Natural killer cell treated with Interleukin-12 subunit alpha and Interleukin-12 subunit beta and Interleukin-15 and Interleukin-18, amount 100 ng/mL, for 72 hours (primary cell): ENCODE data around the gene OTOP1. TPM values are rescaled to one million over a fixed set of nuclear protein-coding genes. Genes with fewer than 3 reads are reported as not detected.
"Not testable (repeated sequence)": the region's sequence is repeated elsewhere in the genome, so short reads cannot be mapped to it uniquely, and the experiment has no call there.

Experiments
- ATAC-seq, 2 donors: fragments of 150-1000 bp; cut with Tn5 transposase in 1 of 2; sonication (Bioruptor Pico), chemical (Tn5 transposase) in 1 of 2; 2 replicates each; pipeline ENCODE4 v1.10.0; 2021
- DNase-seq: peaks from one replicate; pipeline ENCODE4 v3.0.0; 2022; ENCODE audit warnings: low spot score
- H3K27ac Mint-ChIP-seq, 2 donors: 1 replicate in 1 of 2; 2 replicates in 1 of 2; pipeline ENCODE4 v1.8.0; 2022; ENCODE audit warnings: mixed read lengths in 2 of 2, mild to moderate bottlenecking in 1 of 2, moderate library complexity in 1 of 2
- H3K27me3 Mint-ChIP-seq, 2 donors: 1 replicate in 1 of 2; 2 replicates in 1 of 2; pipeline ENCODE4 v1.8.0; 2022; ENCODE audit warnings: mixed read lengths in 2 of 2
- H3K36me3 Mint-ChIP-seq: one replicate; pipeline ENCODE4 v1.8.0; 2022; ENCODE audit warnings: mixed read lengths
- H3K4me1 Mint-ChIP-seq, 2 donors: 1 replicate in 1 of 2; 2 replicates in 1 of 2; pipeline ENCODE4 v1.8.0; 2022; ENCODE audit warnings: low read depth in 2 of 2, mixed read lengths in 2 of 2, mild to moderate bottlenecking in 1 of 2
- H3K4me3 Mint-ChIP-seq: one replicate; pipeline ENCODE4 v1.8.0; 2022; ENCODE audit warnings: mixed read lengths
- H3K9me3 Mint-ChIP-seq: 2 replicates; pipeline ENCODE4 v1.8.0; 2022; ENCODE audit warnings: mixed read lengths
- total RNA-seq, 2 donors: library from RNA; stranded (reverse); gene quantifications; one replicate each; pipeline ENCODE4 v1.2.3, GENCODE V29; 2022

The OTOP1 gene
- total RNA-seq, 2 donors from 2014 or later: not detected

- H3K27ac Mint-ChIP-seq, H3K36me3 Mint-ChIP-seq, H3K9me3 Mint-ChIP-seq, DNase-seq, H3K4me1 Mint-ChIP-seq, ATAC-seq, H3K4me3 Mint-ChIP-seq, H3K27me3 Mint-ChIP-seq: not testable (repeated sequence)
Measured at GRCh38 chr4:4165701-4166392, 60.9 kb downstream of the OTOP1 start.

DNA sequence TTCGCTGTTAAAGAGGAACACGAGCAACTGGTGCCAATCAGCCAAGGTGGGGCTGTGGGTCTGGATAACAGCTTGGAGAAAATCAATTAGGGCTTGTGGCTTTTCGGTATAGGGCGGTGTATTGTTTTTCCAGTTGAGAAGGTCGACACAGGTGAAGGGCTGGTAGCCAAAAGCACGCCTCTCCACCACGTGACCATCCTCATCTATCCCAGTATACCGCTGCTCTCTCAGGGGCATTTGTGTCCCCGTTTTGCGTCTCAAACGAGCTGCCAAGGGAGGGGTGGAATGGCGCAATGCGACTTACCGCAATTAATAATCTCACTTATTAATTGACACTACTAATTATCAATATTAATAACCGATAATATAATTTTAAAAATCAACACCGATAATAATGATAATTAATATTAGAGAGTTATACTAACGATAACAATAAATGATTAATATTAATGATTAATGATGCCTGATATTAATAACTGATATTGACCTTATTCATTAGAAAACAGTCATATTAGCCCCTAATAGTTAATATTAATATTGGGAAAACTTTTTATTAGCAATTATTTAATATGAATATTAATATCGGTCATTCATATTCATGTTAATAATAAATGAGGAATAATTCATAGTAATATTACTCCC is 62.1 kb downstream of the OTOP1 start:
- H3K27ac Mint-ChIP-seq, H3K36me3 Mint-ChIP-seq, H3K9me3 Mint-ChIP-seq, H3K4me1 Mint-ChIP-seq, H3K4me3 Mint-ChIP-seq, H3K27me3 Mint-ChIP-seq, ATAC-seq, DNase-seq: not testable (repeated sequence)

GRCh38 chr4:4162186-4162585 is 64.5 kb downstream of the OTOP1 start:
- H3K9me3 Mint-ChIP-seq, DNase-seq, H3K27ac Mint-ChIP-seq, H3K4me3 Mint-ChIP-seq, ATAC-seq, H3K27me3 Mint-ChIP-seq, H3K36me3 Mint-ChIP-seq, H3K4me1 Mint-ChIP-seq: not testable (repeated sequence)

DNA sequence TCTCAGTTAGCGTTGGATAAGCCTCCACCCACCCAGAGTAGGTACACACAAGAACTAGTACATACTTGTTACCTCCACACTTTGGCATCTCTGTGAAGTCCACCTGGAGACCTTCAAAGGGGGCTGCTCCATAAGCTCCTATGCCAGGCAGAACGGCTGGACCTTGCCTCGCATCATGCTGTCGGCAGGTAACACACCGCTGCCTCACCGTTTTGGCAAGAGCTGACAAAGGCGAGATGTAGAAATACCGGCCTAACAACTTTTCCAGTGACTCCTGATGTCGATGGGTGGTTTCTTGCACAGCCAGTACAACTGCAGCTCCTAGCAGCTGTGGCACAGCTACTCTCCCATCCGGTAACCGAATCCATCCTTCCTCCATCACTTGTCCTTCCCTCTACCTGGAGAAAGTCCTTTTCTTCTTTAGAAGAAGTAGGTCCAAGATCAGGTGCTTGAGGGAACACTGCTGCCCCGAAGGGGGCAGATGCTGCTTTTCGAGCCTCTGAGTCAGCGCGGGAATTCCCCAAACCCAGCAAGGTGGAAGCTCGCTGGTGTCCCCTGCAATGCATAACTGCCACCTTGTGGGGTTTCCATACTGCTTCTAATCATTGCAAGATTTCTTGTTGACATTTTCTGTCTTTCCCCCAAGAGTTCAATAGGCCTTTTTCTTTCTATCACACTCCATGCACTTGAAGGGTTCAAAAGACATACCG is 65.6 kb downstream of the OTOP1 start:
- not testable (repeated sequence) for ATAC-seq, H3K27ac Mint-ChIP-seq, H3K9me3 Mint-ChIP-seq, H3K4me3 Mint-ChIP-seq, H3K4me1 Mint-ChIP-seq, DNase-seq, H3K27me3 Mint-ChIP-seq, H3K36me3 Mint-ChIP-seq

DNA sequence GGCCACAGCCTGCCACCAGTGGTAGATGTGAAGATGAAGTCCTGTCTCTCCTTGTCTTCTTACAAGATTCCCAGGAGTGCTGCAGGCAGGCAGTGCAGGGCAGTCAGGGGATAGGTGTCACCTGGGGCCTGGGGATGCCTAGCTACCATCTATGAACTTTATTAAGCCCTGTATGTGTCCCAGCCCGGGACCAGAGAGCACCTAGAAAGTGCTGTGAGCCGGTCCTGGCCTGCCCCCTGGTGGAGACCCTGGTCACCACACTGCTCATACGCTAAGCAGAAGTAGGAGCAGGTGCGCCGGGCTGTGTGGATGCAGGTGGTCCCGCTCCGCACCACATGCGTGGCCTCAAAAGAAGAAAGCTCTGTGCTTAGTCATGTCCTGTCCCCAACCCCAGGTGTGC is 81.1 kb downstream of the OTOP1 start:
- not testable (repeated sequence) for H3K9me3 Mint-ChIP-seq, DNase-seq, H3K27ac Mint-ChIP-seq, ATAC-seq, H3K4me1 Mint-ChIP-seq, H3K4me3 Mint-ChIP-seq, H3K27me3 Mint-ChIP-seq, H3K36me3 Mint-ChIP-seq

DNA sequence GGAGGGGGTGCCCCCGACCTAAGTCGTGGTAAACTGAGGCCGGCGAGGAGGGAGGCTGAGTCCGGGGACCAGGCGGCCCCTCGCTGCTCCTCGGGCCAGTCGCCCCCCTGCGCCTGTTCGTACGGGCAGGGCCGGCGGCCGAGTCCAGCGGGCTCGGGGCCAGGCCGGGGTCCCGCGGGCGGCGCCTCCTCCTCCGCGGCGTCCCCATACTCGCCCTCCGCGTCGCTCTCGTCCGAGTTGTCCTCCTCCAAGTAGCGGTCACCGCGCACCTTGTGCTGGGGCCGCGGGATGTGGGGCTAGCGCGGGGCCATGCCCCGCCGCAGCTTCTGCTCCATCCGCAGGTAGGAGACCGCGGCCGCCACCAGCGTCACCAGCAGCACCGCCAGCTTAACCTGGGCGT is 83.4 kb downstream of the OTOP1 start:
- not testable (repeated sequence) for H3K27ac Mint-ChIP-seq, DNase-seq, ATAC-seq, H3K9me3 Mint-ChIP-seq, H3K36me3 Mint-ChIP-seq, H3K4me3 Mint-ChIP-seq, H3K27me3 Mint-ChIP-seq, H3K4me1 Mint-ChIP-seq

DNA sequence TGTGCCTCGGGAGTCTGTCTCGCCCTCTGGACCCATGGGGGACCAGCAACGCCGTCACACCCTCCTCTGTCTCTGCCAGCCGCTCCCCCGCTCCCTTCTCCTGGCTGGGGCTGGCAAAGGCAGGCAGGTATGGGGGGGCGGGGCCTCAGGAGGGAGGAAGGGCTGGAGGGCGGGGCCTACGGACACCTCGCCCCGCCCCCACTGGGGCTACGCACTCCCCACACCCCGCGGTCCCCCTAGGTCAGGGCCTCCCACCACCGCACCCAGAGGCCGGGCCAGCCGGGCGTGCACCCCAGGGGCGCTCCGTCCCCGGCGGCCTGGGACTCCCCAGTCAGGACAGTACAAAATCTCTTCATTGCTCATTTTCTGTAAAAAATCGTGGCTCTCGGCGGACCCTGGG is 84.0 kb downstream of the OTOP1 start:
- not testable (repeated sequence) for H3K27ac Mint-ChIP-seq, ATAC-seq, H3K4me3 Mint-ChIP-seq, DNase-seq, H3K9me3 Mint-ChIP-seq, H3K36me3 Mint-ChIP-seq, H3K4me1 Mint-ChIP-seq, H3K27me3 Mint-ChIP-seq

DNA sequence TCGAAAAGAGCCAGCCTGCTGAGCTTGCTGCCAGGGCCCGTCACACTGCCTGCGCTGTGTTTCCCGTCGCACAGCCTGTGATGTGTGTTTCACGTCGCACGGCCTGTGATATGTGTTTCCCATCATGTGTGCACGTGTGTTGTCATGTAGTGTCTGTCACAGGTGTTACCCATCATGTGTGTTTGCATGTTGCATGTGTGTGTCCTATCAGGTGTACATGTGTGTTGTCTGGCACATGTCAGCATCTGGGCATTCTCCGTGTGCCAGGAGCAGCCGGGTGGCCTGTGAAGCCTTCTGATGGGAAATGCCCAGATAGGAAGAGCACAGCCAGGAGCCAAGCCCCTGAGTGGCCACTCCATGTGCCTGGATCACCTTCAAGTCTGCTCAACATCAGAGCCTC is 85.5 kb downstream of the OTOP1 start:
- not testable (repeated sequence) for ATAC-seq, DNase-seq, H3K9me3 Mint-ChIP-seq, H3K4me1 Mint-ChIP-seq, H3K27me3 Mint-ChIP-seq, H3K36me3 Mint-ChIP-seq, H3K4me3 Mint-ChIP-seq, H3K27ac Mint-ChIP-seq

Other genes starting within 250 kb of the OTOP1 start
- 10 to 100 TPM; 15.0 to 21.2 TPM for gene TMEM128, start 21.3 kb upstream of the OTOP1 start, total RNA-seq
- 10 to 100 TPM; 39.1 to 59.7 TPM for gene LYAR, start 63.2 kb upstream of the OTOP1 start, total RNA-seq
- gene ZBTB49, start 63.3 kb upstream of the OTOP1 start, total RNA-seq: 1 to 10 TPM; 8.4 to 8.7 TPM
- gene NSG1, start 160.2 kb upstream of the OTOP1 start, total RNA-seq: under 1 TPM in 1 of 2 donors, not detected in 1; 0.38 TPM